ENCODE measurements around the gene KCNMB1. TPM values are rescaled to one million over a fixed set of nuclear protein-coding genes. Genes with fewer than 3 reads are reported as not detected.

Gene KCNMB1
- total and polyA plus RNA-seq, 10 of the 15 experiments (the other 5 are each of a cell fraction or from before 2014, with no cell fraction given): 1.2 to 3.6 (median 2.6) TPM

- FAIRE-seq: no peak
- intact Hi-C loops (cut with micrococcal nuclease; ENCODE audit: unreplicated experiment) (no loop called here), in situ Hi-C loops (cut with MboI) (no loop called here)
- Histone ChIP-seq H4K20me1 (ENCODE audit: control insufficient read depth, insufficient read depth) (no peaks in the 10 kb centered on the region), H2AFZ (ENCODE audit: control insufficient read depth, low read depth, low read length) (no peak overlapping the region), H3K27ac (ENCODE audit: control insufficient read depth, insufficient read depth) (no peak overlapping the region), H3K9me3 (replicated peaks; ENCODE audit: control insufficient read depth, insufficient read depth, low read length) (no peaks in the 10 kb centered on the region), H3K27me3 (replicated peaks in 1 of 2; ENCODE audit: control insufficient read depth in 2 of 2, insufficient read depth in 2 of 2, low read length in 1 of 2) (no peaks in the 10 kb centered on the region; a peak in 1 of 4 replicates), H3K36me3 (ENCODE audit: control insufficient read depth in 2 of 2, insufficient read depth in 2 of 2, low read length in 1 of 2) (no peaks in the 10 kb centered on the region), H3K4me2 (ENCODE audit: control insufficient read depth, insufficient read depth) (no peak overlapping the region), H3K79me2 (ENCODE audit: control insufficient read depth, insufficient read depth, low read length) (no peaks in the 10 kb centered on the region), H3K4me3 (no peak overlapping the region), H3K9ac (ENCODE audit: control insufficient read depth, insufficient read depth, low read length) (no peak overlapping the region), H3K4me1 (ENCODE audit: control insufficient read depth, insufficient read depth, low read length) (no peaks in the 10 kb centered on the region)
- 29% methylated on average over 7 of the region's 7 CpGs for WGBS (ENCODE audit: insufficient coverage, insufficient replicate concordance, low lambda C conversion rate, missing lambda C conversion rate)
- ATAC-seq: no peak
- ChIA-PET SMC1A (ENCODE audit: uncharacterized antibody, unreplicated experiment) (interaction anchor here (0.9 to 1.3 kb wide), 2 partner anchors 43 to 67 kb away, joined by 3 read pairs; no protein-coding TSS in a partner anchor), POLR2A (no interaction called here), RAD21 (ENCODE audit: unreplicated experiment) (no interaction called here), CTCF (interaction anchor here (1.1 to 2.3 kb wide), 5 partner anchors 11 to 183 kb away, joined by 3 to 10 read pairs (median 6); no protein-coding TSS in a partner anchor)
- no peak for DNase-seq (ENCODE audit: low read depth, low spot score)
- no TSS peak for BruUV-seq (replicated peaks)
- TF ChIP-seq POLR2AphosphoS5 (IDR thresholded peaks at IDR 0.05; ENCODE audit: low read length): no peak
- no peak for TF ChIP-seq RFX5 (IDR thresholded peaks at IDR 0.05; ENCODE audit: low read depth, low read length)
- TF ChIP-seq TBL1XR1 (IDR thresholded peaks at IDR 0.05; ENCODE audit: low read depth, low read length): no peak
- no peak for TF ChIP-seq YY1 (IDR thresholded peaks at IDR 0.05; ENCODE audit: low read depth, low read length)
- no peak for TF ChIP-seq RAD21 (IDR thresholded peaks at IDR 0.05; ENCODE audit: insufficient read depth, low read depth, low read length)
- no peak for TF ChIP-seq SIX5 (IDR thresholded peaks at IDR 0.05; ENCODE audit: low read depth, low read length, severe bottlenecking)
- TF ChIP-seq POU2F2 (IDR thresholded peaks at IDR 0.05; ENCODE audit: borderline replicate concordance, low read depth, low read length): no peak
- no peak for TF ChIP-seq IRF4 (IDR thresholded peaks at IDR 0.05; ENCODE audit: low read depth, low read length)
- TF ChIP-seq CBFB (IDR thresholded peaks at IDR 0.05; ENCODE audit: low read depth): no peak
- no peak for TF ChIP-seq ZNF592 (IDR thresholded peaks at IDR 0.05)
- TF ChIP-seq TCF7 (IDR thresholded peaks at IDR 0.05; ENCODE audit: borderline replicate concordance): no peak
- no peak for TF ChIP-seq CEBPZ (IDR thresholded peaks at IDR 0.05; ENCODE audit: low read depth, low read length)
- TF ChIP-seq USF2 (IDR thresholded peaks at IDR 0.05; ENCODE audit: borderline replicate concordance, low read depth, low read length): no peak
- no peak for TF ChIP-seq MAX (IDR thresholded peaks at IDR 0.05; ENCODE audit: low read depth, low read length)
- no peak for TF ChIP-seq ESRRA (IDR thresholded peaks at IDR 0.05; ENCODE audit: low read length)
- TF ChIP-seq MYB (IDR thresholded peaks at IDR 0.05; ENCODE audit: borderline replicate concordance, low read depth, low read length): no peak
Observed at GRCh38 chr5:170408877-170409660, 19.9 kb upstream of the KCNMB1 start.
